A673 (cell line): Measurements from ENCODE around the gene CSRP3.

Experiments
- EZH2 ChIP-seq: fragments of 200-600 bp; sonication (generic); IDR thresholded peaks from 2 replicates; pipeline ENCODE4 v1.6.1; 2017; ENCODE audit warnings: borderline replicate concordance, low read depth, mild to moderate bottlenecking, mixed read lengths, antibody characterized with exemption, low read length; ENCODE audit not compliant: poor library complexity, severe bottlenecking
- TF ChIP-seq, protein P1 (sequence below): fragments of 300-800, 200-600 bp; sonication (generic); conservative IDR thresholded peaks from 2 replicates; pipeline ENCODE4 v1.5.1; 2017; ENCODE audit warnings: low read depth, mild to moderate bottlenecking, antibody characterized with exemption, low read length, moderate library complexity, mixed read lengths

DNA sequence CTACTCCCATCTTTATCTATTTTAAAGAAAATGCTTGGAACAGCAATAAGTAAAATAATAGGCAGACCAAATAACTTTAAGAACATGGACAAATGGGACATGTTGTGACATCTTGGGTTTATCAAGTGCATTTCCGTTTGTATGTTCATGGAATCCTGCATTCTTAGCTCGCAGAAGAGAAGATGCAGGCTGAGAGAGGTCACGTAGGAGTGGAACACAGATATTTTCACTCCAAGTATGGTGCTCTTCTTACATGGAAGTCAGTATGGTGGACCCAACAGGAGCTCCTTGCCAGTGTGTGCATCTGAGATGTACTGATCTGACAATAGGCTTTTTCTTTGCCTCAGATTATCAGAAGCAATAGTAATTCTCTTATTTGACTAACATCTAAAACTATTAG lies 37.3 kb upstream of the CSRP3 start:
- TF ChIP-seq, protein P1, sequence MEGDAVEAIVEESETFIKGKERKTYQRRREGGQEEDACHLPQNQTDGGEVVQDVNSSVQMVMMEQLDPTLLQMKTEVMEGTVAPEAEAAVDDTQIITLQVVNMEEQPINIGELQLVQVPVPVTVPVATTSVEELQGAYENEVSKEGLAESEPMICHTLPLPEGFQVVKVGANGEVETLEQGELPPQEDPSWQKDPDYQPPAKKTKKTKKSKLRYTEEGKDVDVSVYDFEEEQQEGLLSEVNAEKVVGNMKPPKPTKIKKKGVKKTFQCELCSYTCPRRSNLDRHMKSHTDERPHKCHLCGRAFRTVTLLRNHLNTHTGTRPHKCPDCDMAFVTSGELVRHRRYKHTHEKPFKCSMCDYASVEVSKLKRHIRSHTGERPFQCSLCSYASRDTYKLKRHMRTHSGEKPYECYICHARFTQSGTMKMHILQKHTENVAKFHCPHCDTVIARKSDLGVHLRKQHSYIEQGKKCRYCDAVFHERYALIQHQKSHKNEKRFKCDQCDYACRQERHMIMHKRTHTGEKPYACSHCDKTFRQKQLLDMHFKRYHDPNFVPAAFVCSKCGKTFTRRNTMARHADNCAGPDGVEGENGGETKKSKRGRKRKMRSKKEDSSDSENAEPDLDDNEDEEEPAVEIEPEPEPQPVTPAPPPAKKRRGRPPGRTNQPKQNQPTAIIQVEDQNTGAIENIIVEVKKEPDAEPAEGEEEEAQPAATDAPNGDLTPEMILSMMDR: no peak
- no peak for TF ChIP-seq EZH2
